ENCODE data around the gene CALML6.

The CALML6 gene

GRCh38 chr1:1959840-1960479 is 44.9 kb downstream of the CALML6 start:
- Histone ChIP-seq H3K27me3 (ENCODE audit: control insufficient read depth, insufficient read depth, low read length) (peaks cover 20% of the 10 kb centered on the region), H3K4me3 (ENCODE audit: low read length) (no peak overlapping the region), H3K9ac (ENCODE audit: low read length) (no peak overlapping the region), H3K4me1 (ENCODE audit: control insufficient read depth, insufficient read depth, low read length) (peaks cover 9% of the 10 kb centered on the region), H3K9me3 (ENCODE audit: control insufficient read depth, low read length) (no peaks in the 10 kb centered on the region), H3K36me3 (ENCODE audit: control insufficient read depth, insufficient read depth, low read length) (no peaks in the 10 kb centered on the region)

GRCh38 chr1:1960480-1961196 is 45.6 kb downstream of the CALML6 start:
- H3K9me3 ChIP-seq (ENCODE audit: control insufficient read depth, low read length) = no peaks in the 10 kb centered on the region
- no peak overlapping the region for H3K4me3 ChIP-seq (ENCODE audit: low read length)
- H3K4me1 ChIP-seq (ENCODE audit: control insufficient read depth, insufficient read depth, low read length) = peaks cover 9% of the 10 kb centered on the region
- no peak overlapping the region for H3K9ac ChIP-seq (ENCODE audit: low read length)
- H3K27me3 ChIP-seq (ENCODE audit: control insufficient read depth, insufficient read depth, low read length) = peaks cover 20% of the 10 kb centered on the region
- no peaks in the 10 kb centered on the region for H3K36me3 ChIP-seq (ENCODE audit: control insufficient read depth, insufficient read depth, low read length)

GRCh38 chr1:1962752-1963151 is 47.7 kb downstream of the CALML6 start:
- Histone ChIP-seq H3K4me3 (ENCODE audit: low read length) (no peak overlapping the region), H3K9me3 (ENCODE audit: control insufficient read depth, low read length) (no peaks in the 10 kb centered on the region), H3K4me1 (ENCODE audit: control insufficient read depth, insufficient read depth, low read length) (peaks cover 9% of the 10 kb centered on the region), H3K36me3 (ENCODE audit: control insufficient read depth, insufficient read depth, low read length) (no peaks in the 10 kb centered on the region), H3K9ac (ENCODE audit: low read length) (no peak overlapping the region), H3K27me3 (ENCODE audit: control insufficient read depth, insufficient read depth, low read length) (peaks cover 15% of the 10 kb centered on the region)

- Histone ChIP-seq H3K9me3 (ENCODE audit: control insufficient read depth, low read length) (no peaks in the 10 kb centered on the region), H3K27me3 (ENCODE audit: control insufficient read depth, insufficient read depth, low read length) (peaks cover 15% of the 10 kb centered on the region), H3K4me1 (ENCODE audit: control insufficient read depth, insufficient read depth, low read length) (peaks cover 9% of the 10 kb centered on the region), H3K9ac (ENCODE audit: low read length) (no peak overlapping the region), H3K4me3 (ENCODE audit: low read length) (no peak overlapping the region), H3K36me3 (ENCODE audit: control insufficient read depth, insufficient read depth, low read length) (no peaks in the 10 kb centered on the region)
These were observed 48.5 kb downstream of the CALML6 start for GRCh38 chr1:1963570-1963969.

- no peaks in the 10 kb centered on the region for H3K36me3 ChIP-seq (ENCODE audit: control insufficient read depth, insufficient read depth, low read length)
- peaks cover 6% of the 10 kb centered on the region for H3K4me1 ChIP-seq (ENCODE audit: control insufficient read depth, insufficient read depth, low read length)
- H3K9ac ChIP-seq (ENCODE audit: low read length) = no peak overlapping the region
- no peaks in the 10 kb centered on the region for H3K9me3 ChIP-seq (ENCODE audit: control insufficient read depth, low read length)
- peaks cover 12% of the 10 kb centered on the region for H3K27me3 ChIP-seq (ENCODE audit: control insufficient read depth, insufficient read depth, low read length)
- H3K4me3 ChIP-seq (ENCODE audit: low read length) = no peak overlapping the region
These were observed 49.8 kb downstream of the CALML6 start for GRCh38 chr1:1964811-1965210.

- no peak overlapping the region for H3K4me3 ChIP-seq (ENCODE audit: low read length)
- no peak overlapping the region for H3K9ac ChIP-seq (ENCODE audit: low read length)
- peaks cover 6% of the 10 kb centered on the region for H3K27me3 ChIP-seq (ENCODE audit: control insufficient read depth, insufficient read depth, low read length)
- no peaks in the 10 kb centered on the region for H3K9me3 ChIP-seq (ENCODE audit: control insufficient read depth, low read length)
- no peaks in the 10 kb centered on the region for H3K36me3 ChIP-seq (ENCODE audit: control insufficient read depth, insufficient read depth, low read length)
- H3K4me1 ChIP-seq (ENCODE audit: control insufficient read depth, insufficient read depth, low read length) = no peaks in the 10 kb centered on the region
These were observed 50.5 kb downstream of the CALML6 start for GRCh38 chr1:1965546-1965945.

GRCh38 chr1:1966071-1966740 is 51.1 kb downstream of the CALML6 start:
- Histone ChIP-seq H3K9me3 (ENCODE audit: control insufficient read depth, low read length) (no peaks in the 10 kb centered on the region), H3K27me3 (ENCODE audit: control insufficient read depth, insufficient read depth, low read length) (no peaks in the 10 kb centered on the region), H3K4me3 (ENCODE audit: low read length) (no peak overlapping the region), H3K4me1 (ENCODE audit: control insufficient read depth, insufficient read depth, low read length) (no peaks in the 10 kb centered on the region), H3K36me3 (ENCODE audit: control insufficient read depth, insufficient read depth, low read length) (no peaks in the 10 kb centered on the region), H3K9ac (ENCODE audit: low read length) (no peak overlapping the region)
